Measurements from ENCODE around the gene UNC119. TPM values are rescaled to one million over a fixed set of nuclear protein-coding genes. Genes with fewer than 3 reads are reported as not detected.
"Not testable (repeated sequence)": the region's sequence is repeated elsewhere in the genome, so short reads cannot be mapped to it uniquely, and the experiment has no call there.

The UNC119 gene
- total and polyA plus RNA-seq, 4 donors: 14.0 to 20.0 (median 16.1) TPM

- TF ChIP-seq, protein P1, sequence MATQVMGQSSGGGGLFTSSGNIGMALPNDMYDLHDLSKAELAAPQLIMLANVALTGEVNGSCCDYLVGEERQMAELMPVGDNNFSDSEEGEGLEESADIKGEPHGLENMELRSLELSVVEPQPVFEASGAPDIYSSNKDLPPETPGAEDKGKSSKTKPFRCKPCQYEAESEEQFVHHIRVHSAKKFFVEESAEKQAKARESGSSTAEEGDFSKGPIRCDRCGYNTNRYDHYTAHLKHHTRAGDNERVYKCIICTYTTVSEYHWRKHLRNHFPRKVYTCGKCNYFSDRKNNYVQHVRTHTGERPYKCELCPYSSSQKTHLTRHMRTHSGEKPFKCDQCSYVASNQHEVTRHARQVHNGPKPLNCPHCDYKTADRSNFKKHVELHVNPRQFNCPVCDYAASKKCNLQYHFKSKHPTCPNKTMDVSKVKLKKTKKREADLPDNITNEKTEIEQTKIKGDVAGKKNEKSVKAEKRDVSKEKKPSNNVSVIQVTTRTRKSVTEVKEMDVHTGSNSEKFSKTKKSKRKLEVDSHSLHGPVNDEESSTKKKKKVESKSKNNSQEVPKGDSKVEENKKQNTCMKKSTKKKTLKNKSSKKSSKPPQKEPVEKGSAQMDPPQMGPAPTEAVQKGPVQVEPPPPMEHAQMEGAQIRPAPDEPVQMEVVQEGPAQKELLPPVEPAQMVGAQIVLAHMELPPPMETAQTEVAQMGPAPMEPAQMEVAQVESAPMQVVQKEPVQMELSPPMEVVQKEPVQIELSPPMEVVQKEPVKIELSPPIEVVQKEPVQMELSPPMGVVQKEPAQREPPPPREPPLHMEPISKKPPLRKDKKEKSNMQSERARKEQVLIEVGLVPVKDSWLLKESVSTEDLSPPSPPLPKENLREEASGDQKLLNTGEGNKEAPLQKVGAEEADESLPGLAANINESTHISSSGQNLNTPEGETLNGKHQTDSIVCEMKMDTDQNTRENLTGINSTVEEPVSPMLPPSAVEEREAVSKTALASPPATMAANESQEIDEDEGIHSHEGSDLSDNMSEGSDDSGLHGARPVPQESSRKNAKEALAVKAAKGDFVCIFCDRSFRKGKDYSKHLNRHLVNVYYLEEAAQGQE (IDR thresholded peaks at IDR 0.05): no peak
- TF ChIP-seq RAD21 (IDR thresholded peaks at IDR 0.05): no peak
These were observed 29.2 kb downstream of the UNC119 start (continued) for GRCh38 chr17:28523186-28523585.

DNA sequence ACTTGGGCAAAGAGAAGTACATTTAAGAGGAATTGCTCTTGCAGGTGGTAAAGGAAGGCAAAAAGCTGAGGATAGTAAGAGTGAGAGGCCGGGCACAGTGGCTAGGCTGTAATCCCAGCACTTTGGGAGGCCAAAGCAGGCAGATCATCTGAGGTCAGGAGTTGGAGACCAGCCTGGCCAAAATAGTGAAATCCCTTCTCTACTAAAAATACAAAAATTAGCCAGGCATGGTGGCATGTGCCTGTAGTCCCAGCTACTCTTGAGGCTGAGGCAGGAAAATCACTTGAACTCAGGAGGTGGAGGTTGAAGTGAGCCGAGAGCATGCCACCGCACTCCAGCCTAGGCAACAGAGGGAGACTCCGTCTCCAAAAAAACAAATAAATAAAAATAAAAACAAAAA is 30.1 kb downstream of the UNC119 start:
- not testable (repeated sequence) for H3K9ac ChIP-seq (ENCODE audit: low read depth in 1 of 2, low read length in 2 of 2); H3K27ac ChIP-seq (ENCODE audit: low read depth in 1 of 2, low read length in 2 of 2); H3K36me3 ChIP-seq (ENCODE audit: control insufficient read depth in 4 of 4, insufficient read depth in 3 of 4, low read depth in 1 of 4, low read length in 3 of 4); H3K4me3 ChIP-seq (ENCODE audit: low read depth in 1 of 3, low read length in 3 of 3); DNase-seq (ENCODE audit: low spot score); H3K9me3 ChIP-seq (ENCODE audit: control insufficient read depth in 4 of 4, low read length in 3 of 4); H3K27me3 ChIP-seq (ENCODE audit: control insufficient read depth in 4 of 4, insufficient read depth in 4 of 4, low read length in 3 of 4); H3K4me1 ChIP-seq (ENCODE audit: control insufficient read depth in 4 of 4, insufficient read depth in 4 of 4, low read length in 3 of 4)
- 96% methylated on average over 4 of the region's 4 CpGs for WGBS

GRCh38 chr17:28521311-28522085 is 30.9 kb downstream of the UNC119 start:
- DNase-seq (ENCODE audit: low spot score): no peak
- no peaks in the 10 kb centered on the region for H3K27me3 ChIP-seq (ENCODE audit: control insufficient read depth in 4 of 4, insufficient read depth in 4 of 4, low read length in 3 of 4)
- no peak overlapping the region for H3K27ac ChIP-seq (ENCODE audit: low read depth in 1 of 2, low read length in 2 of 2)
- 87% methylated on average over 21 of the region's 21 CpGs for WGBS
- TF ChIP-seq, protein P1 (IDR thresholded peaks at IDR 0.05): no peak
- TF ChIP-seq EGR1 (IDR thresholded peaks at IDR 0.05; ENCODE audit: low read depth in 2 of 2) (no peak), MAX (IDR thresholded peaks at IDR 0.05) (no peak), HNF4G (IDR thresholded peaks at IDR 0.05) (no peak), GABPA (IDR thresholded peaks at IDR 0.05 in 1 of 2, conservative IDR thresholded peaks at IDR 0.05 in 1 of 2) (no peak), HNF4A (conservative IDR thresholded peaks at IDR 0.05) (no peak), RXRA (IDR thresholded peaks at IDR 0.05) (no peak), YY1 (IDR thresholded peaks at IDR 0.05) (no peak), RAD21 (IDR thresholded peaks at IDR 0.05) (no peak)
- no peaks in the 10 kb centered on the region for H3K4me1 ChIP-seq (ENCODE audit: control insufficient read depth in 4 of 4, insufficient read depth in 4 of 4, low read length in 3 of 4)
- H3K4me3 ChIP-seq (ENCODE audit: low read depth in 1 of 3, low read length in 3 of 3): no peak overlapping the region
- H3K36me3 ChIP-seq (ENCODE audit: control insufficient read depth in 4 of 4, insufficient read depth in 3 of 4, low read depth in 1 of 4, low read length in 3 of 4): no peaks in the 10 kb centered on the region
- H3K9me3 ChIP-seq (ENCODE audit: control insufficient read depth in 4 of 4, low read length in 3 of 4): no peaks in the 10 kb centered on the region
- no peak overlapping the region for H3K9ac ChIP-seq (ENCODE audit: low read depth in 1 of 2, low read length in 2 of 2)
